ENCODE measurements around the gene PLEKHA1.

DNA sequence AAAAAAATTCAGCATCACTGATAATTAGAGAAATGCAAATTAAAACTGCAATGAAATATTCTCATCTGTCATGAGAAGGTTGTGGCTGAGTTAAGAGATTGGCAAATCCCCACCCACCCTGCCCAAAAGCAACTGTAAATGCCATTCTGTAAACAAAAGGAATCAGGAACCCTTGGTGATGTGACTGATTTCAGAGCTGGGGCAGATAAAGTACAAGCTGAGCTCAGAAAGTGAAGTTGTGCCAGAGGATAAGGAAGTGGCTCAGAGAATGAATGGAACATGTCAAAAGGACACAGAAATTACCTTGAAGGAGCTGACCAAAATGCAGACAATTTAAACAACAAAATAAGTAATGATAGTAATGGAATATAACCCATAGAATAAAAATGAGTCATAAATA is 47.2 kb downstream of the PLEKHA1 start:
- TF ChIP-seq CTCF (IDR thresholded peaks at IDR 0.05) (no peak), ZFX (IDR thresholded peaks at IDR 0.05; ENCODE audit: borderline replicate concordance) (no peak)
